Ovary (tissue), 3 donors: ENCODE data around the gene GNB5.

Source experiments
- EP300 ChIP-seq: sonication (generic); formaldehyde crosslinking; IDR thresholded peaks from one replicate; pipeline ENCODE4 v1.6.1; 2017; ENCODE audit warnings: antibody characterized with exemption
- POLR2A ChIP-seq: fragments of 450-650 bp; IDR thresholded peaks from one replicate; pipeline ENCODE4 v1.6.1; 2017; ENCODE audit warnings: antibody characterized with exemption, mild to moderate bottlenecking, moderate library complexity
- TF ChIP-seq, protein P1 (sequence below), 3 donors: fragments of 450-650 bp in 2 of 3; fragments of 200-600 bp in 1 of 3; IDR thresholded peaks; one replicate each; pipeline versions ENCODE4 v1.5.1 to v1.8.0; 2016 to 2022; ENCODE audit warnings: antibody characterized with exemption in 3 of 3, mild to moderate bottlenecking in 1 of 3
- donor health status: DM: no; HTN: no; CAD: no.

DNA sequence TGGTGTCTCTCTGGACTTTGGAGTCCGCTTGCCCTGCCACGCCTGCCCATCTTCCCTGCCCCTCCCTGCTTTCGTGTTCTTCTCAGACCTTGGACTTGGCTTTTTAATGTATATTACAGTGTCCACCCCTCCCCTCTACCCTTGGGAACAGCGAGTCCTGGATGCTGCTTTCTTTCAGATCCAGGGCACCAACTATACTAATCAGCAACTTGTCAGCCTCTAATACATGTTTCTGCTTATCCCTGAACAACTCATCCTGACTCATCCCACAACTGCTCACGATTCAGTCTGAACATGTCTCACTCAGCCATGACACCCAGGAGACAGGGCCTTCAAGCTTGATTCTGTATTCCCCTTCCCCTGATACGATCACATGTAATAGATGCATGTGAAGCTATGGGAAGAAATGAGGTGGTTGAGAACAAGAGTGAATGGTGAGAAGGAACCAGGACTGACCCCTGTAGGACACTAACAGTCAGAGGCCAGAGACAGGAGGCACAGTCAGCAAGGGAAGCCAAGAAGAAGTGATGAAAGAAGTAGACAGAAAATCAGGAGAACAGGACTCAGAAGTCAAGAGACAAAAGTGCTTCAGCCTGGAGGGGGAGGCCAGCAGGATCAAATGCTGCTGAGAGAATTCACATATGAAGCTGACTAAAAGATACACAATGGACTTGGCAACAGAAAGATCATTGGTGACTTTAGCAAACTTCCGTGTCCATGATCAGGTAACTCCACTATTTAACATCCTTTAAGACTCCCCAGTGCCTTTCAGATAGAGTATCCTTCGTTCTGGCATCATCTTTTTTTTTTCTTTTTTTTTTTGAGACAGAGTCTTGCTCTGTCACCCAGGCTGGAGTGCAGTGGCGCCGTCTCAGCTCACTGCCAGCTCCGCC lies 114.1 kb downstream of the GNB5 start:
- TF ChIP-seq, protein P1, sequence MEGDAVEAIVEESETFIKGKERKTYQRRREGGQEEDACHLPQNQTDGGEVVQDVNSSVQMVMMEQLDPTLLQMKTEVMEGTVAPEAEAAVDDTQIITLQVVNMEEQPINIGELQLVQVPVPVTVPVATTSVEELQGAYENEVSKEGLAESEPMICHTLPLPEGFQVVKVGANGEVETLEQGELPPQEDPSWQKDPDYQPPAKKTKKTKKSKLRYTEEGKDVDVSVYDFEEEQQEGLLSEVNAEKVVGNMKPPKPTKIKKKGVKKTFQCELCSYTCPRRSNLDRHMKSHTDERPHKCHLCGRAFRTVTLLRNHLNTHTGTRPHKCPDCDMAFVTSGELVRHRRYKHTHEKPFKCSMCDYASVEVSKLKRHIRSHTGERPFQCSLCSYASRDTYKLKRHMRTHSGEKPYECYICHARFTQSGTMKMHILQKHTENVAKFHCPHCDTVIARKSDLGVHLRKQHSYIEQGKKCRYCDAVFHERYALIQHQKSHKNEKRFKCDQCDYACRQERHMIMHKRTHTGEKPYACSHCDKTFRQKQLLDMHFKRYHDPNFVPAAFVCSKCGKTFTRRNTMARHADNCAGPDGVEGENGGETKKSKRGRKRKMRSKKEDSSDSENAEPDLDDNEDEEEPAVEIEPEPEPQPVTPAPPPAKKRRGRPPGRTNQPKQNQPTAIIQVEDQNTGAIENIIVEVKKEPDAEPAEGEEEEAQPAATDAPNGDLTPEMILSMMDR (IDR thresholded peaks at IDR 0.05) = no peak
- TF ChIP-seq EP300 = no peak
- no peak for TF ChIP-seq POLR2A
